ENCODE data around the gene JAG2.
"Not testable (repeated sequence)": the region's sequence is repeated elsewhere in the genome, so short reads cannot be mapped to it uniquely, and the experiment has no call there.

Gene JAG2

DNA sequence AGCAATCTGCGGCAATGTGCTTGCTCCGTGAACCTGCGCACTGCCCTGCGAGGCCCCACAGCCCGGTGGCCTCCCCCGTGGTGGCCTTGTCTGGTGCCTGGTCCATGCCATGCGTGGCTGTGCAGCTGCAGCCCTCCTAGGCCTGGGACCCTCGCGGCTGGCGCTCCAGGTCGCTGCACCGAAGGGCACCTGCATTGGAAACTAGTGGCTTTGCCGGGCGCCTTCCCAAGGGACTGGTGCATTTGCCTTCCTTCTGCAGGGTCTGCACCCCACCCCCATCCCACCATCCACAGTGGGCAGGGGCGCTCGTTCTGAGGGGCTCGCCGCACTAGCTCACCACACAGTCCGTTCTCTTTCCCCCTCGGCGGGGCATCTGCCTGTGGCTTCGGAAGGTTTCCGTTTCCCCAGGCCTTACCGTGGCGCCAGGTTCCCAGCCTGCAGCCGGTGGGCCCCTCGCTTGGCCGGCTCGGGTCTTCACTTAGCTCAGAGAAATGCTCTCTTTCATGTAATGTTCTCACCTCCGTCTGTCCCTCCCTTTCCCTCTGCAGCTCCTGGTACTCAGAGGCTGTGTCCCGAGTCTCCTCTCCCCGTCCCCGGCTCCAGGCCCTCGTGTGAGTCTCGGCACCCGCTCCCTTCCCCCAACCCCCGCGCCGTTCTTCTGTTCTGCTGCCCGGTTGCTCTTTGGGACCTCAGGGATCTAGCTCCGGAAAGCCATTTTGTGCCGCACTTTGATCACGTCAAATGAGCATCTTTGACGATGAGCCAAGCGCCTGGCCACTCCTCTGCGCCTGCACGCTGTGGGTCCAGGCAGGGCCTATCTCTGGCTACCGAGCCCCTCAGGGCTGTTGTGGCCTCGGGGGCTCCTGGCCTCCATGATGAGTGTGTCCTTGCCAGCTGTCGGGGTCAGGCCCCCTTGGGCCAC lies 31.9 kb downstream of the JAG2 start:
- DNase-seq, result no peak

GRCh38 chr14:105135700-105136395 lies 32.7 kb downstream of the JAG2 start:
- no peak for DNase-seq

- DNase-seq, result no peak
Observed at GRCh38 chr14:105132921-105133654, 35.5 kb downstream of the JAG2 start.

DNA sequence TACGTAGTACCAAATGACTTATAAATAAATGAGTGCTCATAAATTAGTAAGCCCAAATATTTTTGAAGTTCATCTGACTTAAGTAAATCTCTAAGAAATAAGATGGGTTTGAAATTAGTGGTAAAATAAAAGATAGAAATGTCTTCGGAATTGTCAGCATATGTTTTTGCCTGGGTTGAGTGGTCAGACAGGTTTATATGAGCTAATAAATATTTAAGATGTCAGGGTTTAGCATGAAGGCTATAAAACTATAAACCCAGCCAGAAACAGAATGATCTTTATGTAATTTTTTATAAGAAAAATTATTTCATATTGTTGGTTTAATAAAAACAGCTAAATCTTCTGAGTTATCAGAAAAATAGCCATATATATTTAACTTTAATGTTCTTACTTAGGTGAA lies 37.3 kb downstream of the JAG2 start:
- no peak for DNase-seq

GRCh38 chr14:105128059-105128458 lies 40.5 kb downstream of the JAG2 start:
- no peak for DNase-seq

- DNase-seq, result no peak
Observed at GRCh38 chr14:105126981-105127329, 41.6 kb downstream of the JAG2 start.

GRCh38 chr14:105126126-105126980 lies 42.2 kb downstream of the JAG2 start:
- DNase-seq, result no peak

- no peak for DNase-seq
Observed at GRCh38 chr14:105124823-105125222, 43.8 kb downstream of the JAG2 start.

DNA sequence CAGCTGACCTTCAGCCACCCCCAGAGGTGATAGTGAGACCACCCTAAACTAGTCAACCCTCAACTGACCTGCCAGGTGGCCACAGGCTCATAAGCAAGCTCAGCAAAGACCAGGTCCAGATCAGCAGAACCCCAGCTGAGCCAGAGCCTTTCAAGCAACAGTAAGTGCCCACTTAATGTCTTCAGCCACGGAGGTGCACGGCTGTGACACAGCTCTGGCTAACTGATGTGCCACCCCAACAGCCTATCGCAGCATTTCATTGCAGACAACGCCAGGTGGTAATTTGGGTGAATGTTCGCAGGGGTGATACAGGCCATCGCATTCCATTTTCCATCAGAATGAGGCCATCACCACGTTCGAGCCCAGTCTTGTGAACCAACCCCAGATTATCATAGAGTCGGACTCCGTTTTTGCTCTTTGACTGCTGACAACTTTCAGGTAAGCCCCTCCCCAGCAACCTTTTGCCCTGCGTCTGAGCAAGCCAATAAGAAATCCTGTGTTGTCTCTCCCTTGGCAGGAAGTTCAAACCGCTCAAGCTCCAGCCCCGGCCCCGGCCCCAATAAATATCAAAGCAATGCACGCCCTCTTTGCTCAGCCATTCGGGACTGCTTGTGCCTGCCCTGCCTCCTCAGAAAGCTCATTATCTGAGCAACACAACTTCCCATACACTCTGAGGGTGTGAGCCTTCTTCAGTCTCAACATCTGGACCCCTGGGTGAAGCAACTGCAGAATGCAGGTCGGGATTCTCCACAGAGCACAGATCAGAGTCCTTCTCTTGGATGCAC lies 44.4 kb downstream of the JAG2 start:
- DNase-seq, result no peak

DNA sequence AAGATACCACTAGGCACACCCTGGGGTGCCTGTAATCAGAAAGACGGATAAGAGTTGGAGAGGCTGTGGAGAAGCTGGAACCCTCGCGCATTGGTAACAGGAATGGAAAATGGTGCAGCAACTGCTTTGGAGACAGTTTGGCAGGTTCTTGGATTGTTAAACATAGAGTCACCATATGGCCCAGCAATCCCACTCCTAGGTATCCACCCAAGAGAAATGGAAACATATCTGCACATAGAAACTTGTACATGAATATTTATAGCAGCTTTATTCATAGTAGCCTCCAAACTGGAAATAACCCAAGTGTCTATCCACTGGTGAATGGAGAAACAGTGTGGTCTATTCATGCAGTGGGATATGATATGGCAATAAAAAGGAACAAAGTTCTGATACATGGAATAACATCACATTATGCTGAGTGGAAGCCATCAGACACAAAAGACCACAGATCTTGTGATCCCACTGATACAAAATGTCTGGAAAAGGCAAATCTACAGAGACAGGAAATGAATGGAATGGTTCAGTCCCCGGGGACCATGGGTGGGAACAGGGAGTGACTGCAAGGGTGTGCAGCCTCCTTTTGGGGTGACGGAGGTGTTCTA lies 45.4 kb downstream of the JAG2 start:
- DNase-seq, result no peak

DNA sequence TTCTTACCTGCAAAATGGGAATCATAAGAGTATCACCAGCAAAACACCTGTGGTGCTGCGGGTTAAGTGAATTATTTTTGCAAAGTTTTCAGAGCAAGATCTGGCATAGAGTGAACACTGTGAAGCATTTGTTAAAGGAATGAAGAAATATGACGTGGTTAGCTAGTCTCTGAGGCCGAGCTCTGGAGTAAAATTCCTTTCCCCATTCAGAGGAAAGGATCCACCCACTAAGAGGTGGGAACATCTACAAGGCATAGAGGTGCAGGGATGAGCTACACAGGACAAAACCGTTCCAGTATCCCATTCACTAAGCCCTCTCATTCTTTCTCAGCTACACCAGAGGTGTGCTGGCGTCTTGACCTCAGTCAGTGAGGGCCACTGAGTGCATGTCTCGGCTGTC lies 48.5 kb downstream of the JAG2 start:
- DNase-seq, result no peak

- no peak for DNase-seq
Observed at GRCh38 chr14:105119408-105120025, 49.1 kb downstream of the JAG2 start.

DNA sequence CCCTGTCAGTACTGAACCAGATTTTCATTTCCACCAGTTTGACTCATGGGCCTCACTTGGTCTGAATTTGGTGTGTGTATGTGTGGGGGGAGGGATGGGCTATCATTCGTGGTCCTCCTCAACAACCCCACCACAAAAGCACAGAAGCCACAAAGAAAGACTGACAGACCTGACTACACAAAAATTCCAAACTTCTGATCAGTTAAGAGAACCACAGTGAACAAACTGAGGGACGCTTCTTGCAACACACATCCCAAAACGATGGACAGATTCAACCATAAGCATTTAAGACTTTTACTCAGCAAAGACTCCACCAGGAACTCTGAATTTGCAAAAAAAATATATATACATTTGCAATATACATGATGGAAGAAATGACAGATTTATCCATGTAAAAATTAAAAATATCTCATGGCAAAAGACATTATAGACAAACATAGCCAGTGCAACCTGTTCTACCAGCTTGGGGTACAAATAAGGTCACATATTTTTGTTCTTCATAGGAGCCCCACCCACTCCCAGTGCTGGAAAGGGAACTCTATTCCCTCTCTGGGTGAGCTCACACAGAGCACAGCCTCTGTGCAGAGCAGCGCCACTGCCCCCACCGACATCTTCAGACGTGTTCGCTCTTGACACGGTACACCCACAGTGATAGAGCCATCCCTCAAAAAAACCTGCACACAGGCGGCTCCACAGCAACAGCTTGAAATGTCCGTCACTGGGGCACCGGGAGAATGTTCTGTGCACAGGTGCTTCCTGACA lies 49.7 kb downstream of the JAG2 start:
- no peak for DNase-seq

- DNase-seq, result no peak
Observed at GRCh38 chr14:105117710-105118385, 50.7 kb downstream of the JAG2 start.

DNA sequence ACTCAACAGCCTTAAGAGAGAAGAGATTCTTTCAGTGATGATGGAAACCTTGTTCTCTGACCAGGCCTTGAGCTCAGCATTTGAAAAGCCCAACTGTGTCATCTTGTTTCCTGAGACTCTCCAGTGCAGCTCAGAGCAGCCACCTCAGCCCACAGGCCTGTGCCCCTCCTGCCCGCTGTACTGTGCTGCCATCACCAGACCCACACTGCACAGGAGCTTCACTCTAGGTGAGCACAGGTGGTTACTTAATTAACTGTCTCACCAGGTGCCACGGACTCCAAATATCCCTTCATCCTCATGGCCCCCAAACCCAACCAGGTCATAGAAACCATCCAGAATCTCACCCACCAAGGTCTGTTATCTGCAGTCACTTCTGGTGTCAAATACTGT lies 51.3 kb downstream of the JAG2 start:
- no peak for DNase-seq

GRCh38 chr14:105116451-105117256 lies 51.9 kb downstream of the JAG2 start:
- no peak for DNase-seq

- DNase-seq, result not testable (repeated sequence)
Observed at GRCh38 chr14:105109243-105109642, 59.3 kb downstream of the JAG2 start.

- DNase-seq, result no peak
Observed at GRCh38 chr14:105108516-105108864, 60.1 kb downstream of the JAG2 start.
